ENCODE results near the gene MYO9B. TPM values are rescaled to one million over a fixed set of nuclear protein-coding genes. Genes with fewer than 3 reads are reported as not detected.
"Not testable (repeated sequence)": the region's sequence is repeated elsewhere in the genome, so short reads cannot be mapped to it uniquely, and the experiment has no call there.

The MYO9B gene
- total RNA-seq, 1 donor from 2014 or later, result 205 TPM

- TF ChIP-seq, protein P1, sequence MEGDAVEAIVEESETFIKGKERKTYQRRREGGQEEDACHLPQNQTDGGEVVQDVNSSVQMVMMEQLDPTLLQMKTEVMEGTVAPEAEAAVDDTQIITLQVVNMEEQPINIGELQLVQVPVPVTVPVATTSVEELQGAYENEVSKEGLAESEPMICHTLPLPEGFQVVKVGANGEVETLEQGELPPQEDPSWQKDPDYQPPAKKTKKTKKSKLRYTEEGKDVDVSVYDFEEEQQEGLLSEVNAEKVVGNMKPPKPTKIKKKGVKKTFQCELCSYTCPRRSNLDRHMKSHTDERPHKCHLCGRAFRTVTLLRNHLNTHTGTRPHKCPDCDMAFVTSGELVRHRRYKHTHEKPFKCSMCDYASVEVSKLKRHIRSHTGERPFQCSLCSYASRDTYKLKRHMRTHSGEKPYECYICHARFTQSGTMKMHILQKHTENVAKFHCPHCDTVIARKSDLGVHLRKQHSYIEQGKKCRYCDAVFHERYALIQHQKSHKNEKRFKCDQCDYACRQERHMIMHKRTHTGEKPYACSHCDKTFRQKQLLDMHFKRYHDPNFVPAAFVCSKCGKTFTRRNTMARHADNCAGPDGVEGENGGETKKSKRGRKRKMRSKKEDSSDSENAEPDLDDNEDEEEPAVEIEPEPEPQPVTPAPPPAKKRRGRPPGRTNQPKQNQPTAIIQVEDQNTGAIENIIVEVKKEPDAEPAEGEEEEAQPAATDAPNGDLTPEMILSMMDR (IDR thresholded peaks at IDR 0.05), result no peak
- intact Hi-C loops (cut with DNase I), result no loop called here
- peaks cover 46% of the 10 kb centered on the region for H3K4me1 ChIP-seq
- ATAC-seq (no peak), DNase-seq (no peak)
- H3K27me3 ChIP-seq (ENCODE audit: low read depth), result no peaks in the 10 kb centered on the region
- H3K36me3 ChIP-seq, result peaks cover 12% of the 10 kb centered on the region
- H3K27ac ChIP-seq, result no peak overlapping the region
- no peaks in the 10 kb centered on the region for H3K9me3 ChIP-seq
- no peak overlapping the region for H3K4me3 ChIP-seq
These were observed 11.3 kb downstream of the MYO9B start for GRCh38 chr19:17086834-17087233.

DNA sequence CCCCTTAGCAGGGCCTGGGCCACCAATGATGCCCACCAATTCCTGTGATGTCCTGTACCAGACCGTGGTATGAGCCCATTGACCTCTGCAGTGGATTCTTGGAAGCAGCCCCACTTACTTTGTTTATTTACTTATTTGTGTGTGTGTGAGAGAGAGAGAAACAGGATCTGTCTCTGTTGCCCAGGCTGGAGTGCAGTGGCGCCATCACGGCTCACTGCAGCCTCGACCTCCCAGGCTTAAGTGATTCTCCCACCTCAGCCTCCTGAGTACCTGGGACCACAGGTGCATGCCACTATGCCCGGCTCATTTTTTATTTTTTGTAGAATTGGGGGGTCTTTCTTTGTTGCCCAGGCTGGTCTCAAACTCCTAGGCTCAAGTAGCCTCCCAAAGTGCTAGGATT, 13.0 kb downstream of the MYO9B start:
- Histone ChIP-seq H3K4me3 (no peak overlapping the region), H3K36me3 (peaks cover 12% of the 10 kb centered on the region), H3K27me3 (ENCODE audit: low read depth) (no peaks in the 10 kb centered on the region), H3K4me1 (peaks cover 45% of the 10 kb centered on the region), H3K27ac (no peak overlapping the region), H3K9me3 (no peaks in the 10 kb centered on the region)
- DNase-seq, result no peak
- ATAC-seq, result no peak
- TF ChIP-seq, protein P1 (IDR thresholded peaks at IDR 0.05), result no peak
- intact Hi-C loops (cut with DNase I), result no loop called here

- Histone ChIP-seq H3K36me3 (peaks cover 12% of the 10 kb centered on the region), H3K9me3 (no peaks in the 10 kb centered on the region), H3K4me1 (peaks cover 60% of the 10 kb centered on the region), H3K27ac (no peak overlapping the region), H3K27me3 (ENCODE audit: low read depth) (no peaks in the 10 kb centered on the region), H3K4me3 (no peak overlapping the region)
- DNase-seq (no peak), ATAC-seq (peak; percentile 49 to 63)
- TF ChIP-seq, protein P1 (IDR thresholded peaks at IDR 0.05), result no peak
- intact Hi-C loops (cut with DNase I), result no loop called here
These were observed 15.0 kb downstream of the MYO9B start for GRCh38 chr19:17090583-17090982.

DNA sequence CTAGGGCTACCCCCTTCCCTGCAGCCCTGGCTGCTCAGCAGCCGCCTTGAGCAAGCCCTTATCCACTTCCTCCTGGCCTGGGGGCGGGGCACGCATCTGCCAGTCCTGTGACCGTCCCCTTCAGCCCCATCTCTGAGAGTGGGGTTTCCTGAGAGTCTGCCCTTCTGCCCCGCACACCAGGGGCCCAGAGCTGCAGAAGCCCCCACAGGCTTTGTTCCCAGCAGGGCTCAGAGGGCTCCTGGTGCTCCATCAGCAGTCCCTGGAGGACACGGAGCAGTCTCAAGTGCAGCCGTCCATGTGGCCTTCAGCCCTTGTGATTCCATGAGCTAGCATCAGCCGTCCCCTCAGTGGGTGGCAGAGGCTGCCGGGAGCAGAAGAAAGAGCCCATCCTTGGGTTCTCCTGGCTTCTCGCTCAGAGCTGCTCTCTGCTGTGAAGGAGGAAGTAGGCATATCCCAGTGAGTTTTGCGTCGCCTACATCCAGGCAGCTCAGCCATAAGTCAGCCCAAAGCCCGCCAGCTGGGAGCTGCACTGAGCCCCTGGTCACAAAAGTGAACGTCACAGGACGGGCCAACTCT, 16.3 kb downstream of the MYO9B start:
- intact Hi-C loops (cut with DNase I), result no loop called here
- Histone ChIP-seq H3K4me3 (no peak overlapping the region), H3K9me3 (no peaks in the 10 kb centered on the region), H3K36me3 (peaks cover under 1% of the 10 kb centered on the region), H3K27ac (peak overlapping the region; percentile 67), H3K27me3 (ENCODE audit: low read depth) (no peaks in the 10 kb centered on the region), H3K4me1 (peaks cover 69% of the 10 kb centered on the region)
- TF ChIP-seq, protein P1 (IDR thresholded peaks at IDR 0.05), result no peak
- peak; percentile 77 to 85 for ATAC-seq
- peak; percentile 84 for DNase-seq

GRCh38 chr19:17092696-17093095, 17.1 kb downstream of the MYO9B start:
- Histone ChIP-seq H3K27me3 (ENCODE audit: low read depth) (no peaks in the 10 kb centered on the region), H3K4me1 (peaks cover 77% of the 10 kb centered on the region), H3K36me3 (no peaks in the 10 kb centered on the region), H3K27ac (no peak overlapping the region), H3K4me3 (no peak overlapping the region), H3K9me3 (no peaks in the 10 kb centered on the region)
- TF ChIP-seq, protein P1 (IDR thresholded peaks at IDR 0.05), result no peak
- DNase-seq, result no peak
- intact Hi-C loops (cut with DNase I), result no loop called here
- ATAC-seq, result no peak

- H3K36me3 ChIP-seq; DNase-seq; ATAC-seq; H3K9me3 ChIP-seq; H3K27me3 ChIP-seq (ENCODE audit: low read depth); intact Hi-C loops (cut with DNase I); H3K4me3 ChIP-seq: not testable (repeated sequence)
- Histone ChIP-seq H3K27ac (peak overlapping the region; percentile 71), H3K4me1 (peaks cover 71% of the 10 kb centered on the region)
These were observed 19.1 kb downstream of the MYO9B start for GRCh38 chr19:17094694-17095093.

Measured in lower lobe of right lung (tissue), 2 donors.